ENCODE measurements around the gene MKRN2.
"Not testable (repeated sequence)": the region's sequence is repeated elsewhere in the genome, so short reads cannot be mapped to it uniquely, and the experiment has no call there.

MKRN2 gene, protein sequence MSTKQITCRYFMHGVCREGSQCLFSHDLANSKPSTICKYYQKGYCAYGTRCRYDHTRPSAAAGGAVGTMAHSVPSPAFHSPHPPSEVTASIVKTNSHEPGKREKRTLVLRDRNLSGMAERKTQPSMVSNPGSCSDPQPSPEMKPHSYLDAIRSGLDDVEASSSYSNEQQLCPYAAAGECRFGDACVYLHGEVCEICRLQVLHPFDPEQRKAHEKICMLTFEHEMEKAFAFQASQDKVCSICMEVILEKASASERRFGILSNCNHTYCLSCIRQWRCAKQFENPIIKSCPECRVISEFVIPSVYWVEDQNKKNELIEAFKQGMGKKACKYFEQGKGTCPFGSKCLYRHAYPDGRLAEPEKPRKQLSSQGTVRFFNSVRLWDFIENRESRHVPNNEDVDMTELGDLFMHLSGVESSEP

GRCh38 chr3:12556690-12557472 is at the start of gene MKRN2:
MKRN2 (plus strand) TSS chr3:12557087; CDS start chr3:12557151, 64 bp downstream.
- peak; percentile 73 to 76 for DNase-seq (ENCODE audit: extremely low read depth in 1 of 2, low read depth in 1 of 2)

GRCh38 chr3:12507591-12508281 is 49.2 kb upstream of the MKRN2 start:
- DNase-seq (ENCODE audit: extremely low read depth in 1 of 2, low read depth in 1 of 2) = no peak

DNA sequence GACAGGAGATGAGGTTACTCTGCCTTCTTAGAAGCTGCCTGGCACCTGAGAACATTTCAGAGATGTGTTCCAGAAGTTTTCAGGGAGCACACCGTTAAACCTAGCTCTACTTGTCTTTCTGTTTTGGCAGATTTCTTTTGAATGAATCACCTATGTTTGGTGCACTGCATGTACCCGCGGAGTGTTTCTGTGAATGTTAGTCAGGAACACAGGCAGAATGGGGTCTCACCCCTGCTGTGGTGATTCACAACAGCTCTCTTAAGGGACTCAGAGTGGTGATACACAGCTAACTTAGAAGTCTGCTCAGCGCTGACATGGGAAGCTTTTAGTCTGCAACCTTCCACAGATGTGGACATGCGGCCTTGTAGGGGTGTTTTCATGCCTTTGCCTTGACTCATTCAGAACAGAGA is 48.6 kb upstream of the MKRN2 start:
- no peak for DNase-seq (ENCODE audit: extremely low read depth in 1 of 2, low read depth in 1 of 2)

DNA sequence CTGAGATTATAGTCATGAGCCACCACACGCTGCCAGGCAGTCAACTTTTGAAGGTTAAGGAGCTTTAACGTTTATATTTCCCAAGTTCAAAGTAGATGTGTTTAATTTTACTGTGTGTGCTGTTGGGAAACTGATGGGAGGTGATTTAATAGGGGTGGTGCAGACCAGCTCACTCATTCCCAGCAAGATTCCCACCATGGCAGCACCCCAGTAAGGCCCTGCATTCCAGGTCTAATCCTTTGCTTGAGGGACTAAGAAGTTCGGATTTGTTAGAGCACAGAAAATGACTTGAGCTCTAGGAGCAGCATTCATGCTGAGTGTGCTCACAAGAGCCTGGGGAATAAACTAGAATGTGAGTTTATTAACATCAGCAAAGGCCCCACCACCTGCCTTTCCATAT is 47.4 kb upstream of the MKRN2 start:
- DNase-seq (ENCODE audit: extremely low read depth in 1 of 2, low read depth in 1 of 2) = no peak

DNA sequence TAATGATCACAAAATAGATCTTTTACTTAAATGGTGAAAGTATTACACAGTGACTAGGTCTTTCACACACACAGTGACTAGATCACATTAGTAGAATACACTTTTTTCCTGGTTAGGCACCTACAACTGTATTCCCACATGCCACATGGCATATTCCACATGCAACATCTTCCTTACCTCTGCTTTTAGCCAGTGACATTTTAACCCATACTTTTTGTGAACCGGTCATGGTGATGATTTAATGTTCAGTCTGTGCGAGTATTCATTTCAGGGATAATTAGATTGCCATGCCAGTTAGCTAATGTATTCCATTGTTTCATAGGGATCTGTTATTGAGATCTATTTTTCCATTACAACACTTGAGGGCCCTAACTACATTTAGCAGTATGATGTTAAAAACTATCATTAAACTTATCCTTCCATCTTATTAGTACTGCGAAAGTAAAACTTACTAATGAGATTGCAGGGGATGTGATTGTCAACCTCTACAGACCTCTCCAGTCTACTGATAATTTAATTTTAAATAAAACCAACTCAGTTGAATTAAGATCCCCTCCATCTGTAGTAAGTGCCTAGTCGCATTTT is 44.3 kb upstream of the MKRN2 start:
- DNase-seq (ENCODE audit: extremely low read depth in 1 of 2, low read depth in 1 of 2) = no peak

DNA sequence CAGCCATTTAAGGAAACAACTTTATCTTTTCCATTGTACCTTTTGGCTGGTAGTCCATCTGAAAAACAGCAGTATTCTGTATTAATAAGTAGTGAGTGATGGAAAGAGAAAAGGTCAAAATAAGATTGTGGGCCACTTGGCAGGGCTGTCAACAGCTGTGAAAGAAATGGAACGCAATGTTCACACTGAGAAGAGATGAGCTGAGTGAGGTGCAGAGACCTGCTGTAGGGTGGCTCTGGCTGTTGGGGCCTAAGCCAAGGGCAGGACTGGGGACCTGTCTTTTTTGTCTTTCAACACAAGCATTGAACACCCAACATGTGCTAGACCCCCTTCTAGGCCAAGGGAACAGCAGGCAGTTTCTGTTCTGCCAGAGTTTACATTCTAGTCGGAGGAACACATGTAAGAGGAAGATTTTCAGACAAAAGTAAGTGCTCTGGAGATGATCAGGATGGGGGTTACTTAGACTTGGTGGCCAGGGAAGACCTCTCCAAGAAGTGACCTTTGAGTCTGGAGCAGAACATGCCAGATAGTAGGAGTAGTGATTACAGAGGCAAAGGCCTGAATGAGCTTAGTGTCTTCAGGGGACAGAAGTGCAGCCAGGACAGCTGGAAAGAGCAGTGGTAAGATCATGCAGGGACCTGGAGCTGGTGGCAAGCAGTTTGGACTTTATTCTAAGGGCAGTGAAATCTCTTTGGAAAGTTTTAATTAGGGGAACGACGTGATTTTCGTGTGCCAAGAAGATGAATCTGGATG is 43.0 kb upstream of the MKRN2 start:
- DNase-seq (ENCODE audit: extremely low read depth in 1 of 2, low read depth in 1 of 2) = no peak

- DNase-seq (ENCODE audit: extremely low read depth in 1 of 2, low read depth in 1 of 2) = no peak
Observed at GRCh38 chr3:12515631-12516030, 41.3 kb upstream of the MKRN2 start.

- no peak for DNase-seq (ENCODE audit: extremely low read depth in 1 of 2, low read depth in 1 of 2)
Observed at GRCh38 chr3:12516873-12517272, 40.0 kb upstream of the MKRN2 start.

DNA sequence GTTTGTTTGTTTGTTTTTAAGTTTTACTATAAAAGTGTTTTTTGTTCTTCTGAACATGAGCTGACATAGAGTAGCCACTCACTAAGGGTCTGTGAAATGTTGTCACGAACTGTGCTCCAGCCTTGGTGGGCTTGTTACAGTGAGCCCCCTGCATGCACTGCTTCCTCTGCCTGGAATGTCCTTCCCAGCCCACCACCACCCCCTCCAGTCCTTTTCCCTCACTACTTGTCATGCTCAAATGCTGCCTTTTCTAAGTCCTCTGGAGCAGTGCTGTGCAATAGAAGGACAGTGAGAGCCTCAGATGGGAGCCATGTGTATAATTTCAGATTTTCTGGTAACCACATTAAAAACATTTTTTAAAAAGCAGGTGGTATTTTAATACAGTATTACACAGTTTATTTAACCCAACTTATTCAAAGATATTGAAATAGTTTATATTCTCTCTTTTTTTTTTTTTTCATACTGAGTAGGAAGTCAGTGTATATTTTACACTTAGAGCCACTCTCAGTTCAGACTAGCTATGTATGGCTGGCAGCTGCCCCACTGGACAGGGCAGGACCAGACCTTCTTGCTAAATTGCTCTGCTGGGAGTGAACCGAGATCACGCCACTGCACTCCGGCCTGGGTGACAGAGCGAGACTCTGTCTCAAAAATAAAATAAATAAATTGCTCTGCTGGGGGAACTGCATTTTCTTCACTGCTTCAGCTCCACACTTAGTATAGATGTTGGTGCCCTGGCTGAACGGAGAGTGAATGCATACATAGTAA is 38.4 kb upstream of the MKRN2 start:
- DNase-seq (ENCODE audit: extremely low read depth in 1 of 2, low read depth in 1 of 2) = no peak

- no peak for DNase-seq (ENCODE audit: extremely low read depth in 1 of 2, low read depth in 1 of 2)
Observed at GRCh38 chr3:12521010-12521409, 35.9 kb upstream of the MKRN2 start.

- no peak for DNase-seq (ENCODE audit: extremely low read depth in 1 of 2, low read depth in 1 of 2)
Observed at GRCh38 chr3:12522721-12523120, 34.2 kb upstream of the MKRN2 start.

DNA sequence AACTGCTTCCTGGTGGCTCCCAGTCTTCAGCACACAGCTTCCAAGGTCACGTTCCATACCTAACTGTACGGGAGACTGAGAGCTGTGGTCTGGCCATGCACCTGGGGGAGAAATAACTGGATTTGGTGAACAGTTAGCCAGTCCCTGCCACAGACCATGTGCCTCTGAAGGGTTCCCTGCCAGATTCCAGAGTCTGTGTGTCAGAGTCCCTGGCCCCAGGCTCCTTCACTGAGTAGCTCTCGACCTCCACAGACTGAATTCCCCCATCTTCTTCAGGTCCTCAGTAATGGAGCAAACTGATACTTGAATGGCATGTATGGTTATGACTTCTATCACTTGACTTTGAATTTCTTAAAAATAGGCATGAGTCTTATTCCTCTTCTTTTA is 29.1 kb upstream of the MKRN2 start:
- no peak for DNase-seq (ENCODE audit: extremely low read depth in 1 of 2, low read depth in 1 of 2)

DNA sequence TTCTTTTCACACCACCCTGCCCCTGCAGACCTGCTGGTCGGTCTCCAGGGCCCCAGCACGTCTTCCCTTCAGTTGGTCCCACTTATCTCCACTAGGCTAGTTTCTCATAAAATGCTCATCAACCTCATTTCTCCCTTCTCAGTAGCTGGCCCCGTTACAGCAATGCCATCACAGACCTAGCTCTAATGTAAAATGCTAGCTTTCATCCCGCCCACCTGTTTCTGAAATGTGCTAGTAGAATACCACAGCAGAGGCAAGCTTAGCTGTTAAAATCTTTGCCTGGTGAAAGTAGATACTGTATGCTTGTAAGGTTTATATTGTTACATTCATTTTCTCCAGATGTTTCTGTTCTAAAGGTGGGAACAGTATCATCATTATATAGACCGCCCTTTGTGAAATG is 24.7 kb upstream of the MKRN2 start:
- no peak for DNase-seq (ENCODE audit: extremely low read depth in 1 of 2, low read depth in 1 of 2)

DNA sequence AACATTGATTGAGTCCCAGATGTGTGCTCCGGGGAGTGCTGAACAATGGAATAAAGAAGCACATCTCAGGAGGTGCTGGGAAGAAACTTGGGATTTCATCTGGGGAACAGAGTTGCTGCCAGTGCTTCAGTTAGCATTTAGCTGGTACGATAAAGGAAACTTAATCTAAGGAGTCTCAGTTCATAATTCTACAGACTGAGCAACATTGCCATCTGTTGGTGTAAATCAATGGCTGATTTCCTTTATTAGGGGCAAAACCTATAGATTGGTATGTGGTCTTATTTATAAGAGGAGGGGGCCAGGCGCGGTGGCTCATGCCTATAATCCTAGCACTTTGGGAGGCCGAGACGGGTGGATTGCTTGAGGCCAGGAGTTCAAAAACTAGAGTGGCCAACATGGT is 20.5 kb upstream of the MKRN2 start:
- no peak for DNase-seq (ENCODE audit: extremely low read depth in 1 of 2, low read depth in 1 of 2)

GRCh38 chr3:12541625-12542024 is 15.3 kb upstream of the MKRN2 start:
- no peak for DNase-seq (ENCODE audit: extremely low read depth in 1 of 2, low read depth in 1 of 2)

- DNase-seq (ENCODE audit: extremely low read depth in 1 of 2, low read depth in 1 of 2) = not testable (repeated sequence)
Observed at GRCh38 chr3:12543497-12543896, 13.4 kb upstream of the MKRN2 start.

GRCh38 chr3:12544652-12545472 is 12.0 kb upstream of the MKRN2 start:
- no peak for DNase-seq (ENCODE audit: extremely low read depth in 1 of 2, low read depth in 1 of 2)

DNA sequence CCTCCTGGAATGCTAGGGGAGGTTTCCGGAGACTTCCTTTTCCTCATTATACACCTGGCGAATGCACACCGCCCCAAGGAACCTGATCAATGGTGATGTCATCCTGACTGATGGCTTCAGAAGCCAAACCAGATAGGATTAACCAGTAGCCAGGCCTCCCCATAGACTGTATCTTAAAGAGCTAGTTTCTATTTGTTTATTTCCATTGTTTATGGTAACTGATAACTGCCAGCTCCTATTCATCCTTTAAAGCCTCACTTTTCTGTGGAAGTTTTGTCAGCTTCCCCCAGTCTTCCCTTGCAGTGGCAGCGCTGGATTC is 11.5 kb upstream of the MKRN2 start, which contains the start of gene MKRN2OS:
TSS of gene MKRN2OS (minus strand) at position 27 of the 319 bp plus-strand sequence. CDS start 35 bp downstream, outside the sequence.
- DNase-seq (ENCODE audit: extremely low read depth in 1 of 2, low read depth in 1 of 2) = no peak
